IPS DF 19.7 (cell line): ENCODE results near the gene NCAM1.

ENCODE experiments used
- DNase-seq: peaks from one replicate; pipeline ENCODE4 v3.0.0-alpha.2; 2013; ENCODE audit warnings: low read depth, low spot score

The NCAM1 gene

GRCh38 chr11:113085446-113085845 is 124.2 kb downstream of the NCAM1 start:
- DNase-seq, result no peak

- no peak for DNase-seq
These were observed 126.5 kb downstream of the NCAM1 start for GRCh38 chr11:113087706-113088105.

- DNase-seq, result no peak
These were observed 129.7 kb downstream of the NCAM1 start for GRCh38 chr11:113090716-113091480.

GRCh38 chr11:113091481-113091780 is 130.2 kb downstream of the NCAM1 start:
- no peak for DNase-seq

GRCh38 chr11:113096648-113097047 is 135.4 kb downstream of the NCAM1 start:
- DNase-seq, result no peak

- DNase-seq, result no peak
These were observed 142.9 kb downstream of the NCAM1 start for GRCh38 chr11:113103932-113104690.

- no peak for DNase-seq
These were observed 143.6 kb downstream of the NCAM1 start for GRCh38 chr11:113104691-113105251.

- DNase-seq, result no peak
These were observed 144.4 kb downstream of the NCAM1 start for GRCh38 chr11:113105592-113105991.

GRCh38 chr11:113106507-113106906 is 145.3 kb downstream of the NCAM1 start:
- no peak for DNase-seq

- no peak for DNase-seq
These were observed 148.8 kb downstream of the NCAM1 start for GRCh38 chr11:113110046-113110445.

GRCh38 chr11:113111156-113111555 is 149.9 kb downstream of the NCAM1 start:
- no peak for DNase-seq

GRCh38 chr11:113112307-113112706 is 151.1 kb downstream of the NCAM1 start:
- DNase-seq, result no peak

GRCh38 chr11:113113801-113114704 is 152.8 kb downstream of the NCAM1 start:
- DNase-seq, result peak; percentile 15

- DNase-seq, result no peak
These were observed 153.4 kb downstream of the NCAM1 start for GRCh38 chr11:113114705-113115027.

GRCh38 chr11:113118104-113118503 is 156.9 kb downstream of the NCAM1 start:
- DNase-seq, result no peak

- no peak for DNase-seq
These were observed 157.9 kb downstream of the NCAM1 start for GRCh38 chr11:113119074-113119473.

- no peak for DNase-seq
These were observed 158.9 kb downstream of the NCAM1 start for GRCh38 chr11:113119966-113120736.

- DNase-seq, result no peak
These were observed 160.5 kb downstream of the NCAM1 start for GRCh38 chr11:113121746-113122145.

GRCh38 chr11:113124006-113124405 is 162.8 kb downstream of the NCAM1 start:
- no peak for DNase-seq

GRCh38 chr11:113124578-113124977 is 163.4 kb downstream of the NCAM1 start:
- no peak for DNase-seq
